ENCODE results near the gene MSANTD1. TPM values are rescaled to one million over a fixed set of nuclear protein-coding genes. Genes with fewer than 3 reads are reported as not detected.
"Not testable (repeated sequence)": the region's sequence is repeated elsewhere in the genome, so short reads cannot be mapped to it uniquely, and the experiment has no call there.

Gene MSANTD1
- total RNA-seq, 1 experiment from 2014 or later = 0.71 TPM

DNA sequence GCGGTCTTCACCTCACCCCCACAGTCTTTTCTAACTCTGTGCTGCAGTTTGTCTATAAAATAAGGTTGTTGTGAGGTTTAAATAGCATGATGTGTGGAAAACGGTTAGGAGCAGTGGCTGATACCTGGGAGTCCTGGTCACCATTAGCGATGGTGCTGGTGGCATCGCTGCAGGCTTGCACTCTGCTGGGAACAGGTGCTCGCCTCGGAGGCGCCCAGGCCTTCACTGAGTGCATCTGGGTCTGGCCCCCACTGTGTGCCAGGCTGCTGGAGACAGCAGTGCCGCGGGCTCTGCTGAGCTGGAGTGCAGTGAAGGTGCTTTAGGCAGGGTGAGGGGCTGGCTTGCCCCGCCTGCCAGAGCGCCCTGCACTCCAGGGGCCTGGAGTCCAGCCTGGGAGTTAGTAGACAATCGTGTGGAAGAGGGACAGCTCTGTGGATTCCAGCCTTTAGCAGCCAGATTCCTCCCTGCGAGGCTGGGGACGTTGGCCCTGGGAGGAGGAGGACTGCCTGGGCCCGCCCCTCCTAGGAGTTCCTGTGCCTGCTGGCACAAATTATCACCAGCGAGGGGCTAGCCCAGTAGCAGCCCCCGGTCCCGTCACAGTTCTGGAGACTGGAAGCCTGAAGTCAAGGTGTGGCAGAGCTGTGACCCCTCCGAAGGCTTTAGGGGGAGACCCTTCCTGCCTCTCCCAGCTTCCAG is 51.2 kb downstream of the MSANTD1 start:
- POLR2A ChIA-PET = no interaction called here
- no TSS peak for BruUV-seq (replicated peaks)
- CTCF ChIA-PET = no interaction called here
- Histone ChIP-seq H3K27me3 (ENCODE audit: insufficient read depth, low read length) (no peaks in the 10 kb centered on the region), H3K9me3 (ENCODE audit: control insufficient read depth in 1 of 2, insufficient read depth in 1 of 2, low read depth in 1 of 2, low read length in 2 of 2) (no peaks in the 10 kb centered on the region; a peak in 1 of 4 replicates), H3K79me2 (ENCODE audit: insufficient read depth, low read length) (peaks cover 16% of the 10 kb centered on the region; the same call in 1 of the 2 replicates), H3K9me2 (ENCODE audit: insufficient read depth) (no peaks in the 10 kb centered on the region), H3K4me1 (ENCODE audit: control insufficient read depth in 1 of 2, insufficient read depth in 2 of 2, low read length in 2 of 2) (peaks cover 0 to 5% of the 10 kb centered on the region in 2 experiments; a peak in 1 of 4 replicates), H3K27ac (ENCODE audit: low read depth, low read length) (no peak overlapping the region), H3K4me2 (ENCODE audit: low read length) (no peak overlapping the region), H4K20me1 (ENCODE audit: insufficient read depth) (no peaks in the 10 kb centered on the region), H3K36me3 (ENCODE audit: control insufficient read depth in 1 of 2, insufficient read depth in 2 of 2, low read length in 2 of 2) (no peaks in the 10 kb centered on the region), H3K4me3 (replicated peaks in 1 of 2; ENCODE audit: low read depth in 1 of 2, low read length in 2 of 2) (no peak overlapping the region), H2AFZ (ENCODE audit: low read depth, low read length, poor library complexity, severe bottlenecking) (no peak overlapping the region), H3K9ac (ENCODE audit: low read length) (no peak overlapping the region)
- DNase-seq (ENCODE audit: low read depth, low spot score) = no peak
- TF ChIP-seq POLR2AphosphoS5 (IDR thresholded peaks at IDR 0.05; ENCODE audit: low read depth, low read length) (no peak), SRF (IDR thresholded peaks at IDR 0.05; ENCODE audit: low read depth) (no peak), RAD21 (IDR thresholded peaks at IDR 0.05; ENCODE audit: low read depth) (no peak), EZH2 (IDR thresholded peaks at IDR 0.05) (no peak), ELF1 (IDR thresholded peaks at IDR 0.05; ENCODE audit: borderline replicate concordance, low read depth) (no peak), SIN3A (IDR thresholded peaks at IDR 0.05; ENCODE audit: low read depth) (no peak), EGR1 (IDR thresholded peaks at IDR 0.05; ENCODE audit: low read depth) (no peak)
- intact Hi-C loops (cut with micrococcal nuclease) = no loop called here
- no peak for ATAC-seq
- RAD21 ChIA-PET (ENCODE audit: low non-redundant PET in 1 of 2, low total read pairs in 2 of 2, uncharacterized antibody in 2 of 2, unreplicated experiment in 2 of 2) = no interaction called here

DNA sequence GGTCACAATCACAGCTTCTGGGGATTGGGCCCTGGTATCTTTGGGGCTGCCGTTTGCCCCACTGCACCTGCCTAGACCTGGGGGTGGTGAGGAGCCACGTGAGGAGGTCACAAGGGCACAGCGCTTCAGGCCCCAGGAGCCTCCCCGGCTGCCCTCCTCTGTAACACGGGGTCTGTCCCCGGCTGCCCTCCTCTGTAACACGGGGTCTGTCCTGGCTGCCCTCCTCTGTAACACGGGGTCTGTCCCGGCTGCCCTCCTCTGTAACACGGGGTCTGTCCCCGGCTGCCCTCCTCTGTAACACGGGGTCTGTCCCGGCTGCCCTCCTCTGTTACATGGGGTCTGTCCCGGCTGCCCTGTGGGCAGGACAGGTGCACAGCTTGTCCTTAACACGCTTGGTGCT is 51.9 kb downstream of the MSANTD1 start:
- intact Hi-C loops (cut with micrococcal nuclease); POLR2A ChIA-PET; CTCF ChIA-PET; H3K4me3 ChIP-seq (replicated peaks in 1 of 2; ENCODE audit: low read depth in 1 of 2, low read length in 2 of 2); BruUV-seq (replicated peaks); H3K9me3 ChIP-seq (ENCODE audit: control insufficient read depth in 1 of 2, insufficient read depth in 1 of 2, low read depth in 1 of 2, low read length in 2 of 2); H3K4me2 ChIP-seq (ENCODE audit: low read length); ATAC-seq; DNase-seq (ENCODE audit: low read depth, low spot score); H3K9ac ChIP-seq (ENCODE audit: low read length); H3K27me3 ChIP-seq (ENCODE audit: insufficient read depth, low read length); H3K27ac ChIP-seq (ENCODE audit: low read depth, low read length); H3K9me2 ChIP-seq (ENCODE audit: insufficient read depth); H4K20me1 ChIP-seq (ENCODE audit: insufficient read depth); RAD21 ChIA-PET (ENCODE audit: low non-redundant PET in 1 of 2, low total read pairs in 2 of 2, uncharacterized antibody in 2 of 2, unreplicated experiment in 2 of 2); H2AFZ ChIP-seq (ENCODE audit: low read depth, low read length, poor library complexity, severe bottlenecking); H3K36me3 ChIP-seq (ENCODE audit: control insufficient read depth in 1 of 2, insufficient read depth in 2 of 2, low read length in 2 of 2): not testable (repeated sequence)
- peaks cover 19% of the 10 kb centered on the region; the same call in 1 of the 2 replicates for H3K79me2 ChIP-seq (ENCODE audit: insufficient read depth, low read length)
- peaks cover 0 to 10% of the 10 kb centered on the region in 2 experiments; a peak in 1 of 4 replicates for H3K4me1 ChIP-seq (ENCODE audit: control insufficient read depth in 1 of 2, insufficient read depth in 2 of 2, low read length in 2 of 2)

All from HCT116 (cell line).